ENCODE measurements around the gene UGT1A10. TPM values are rescaled to one million over a fixed set of nuclear protein-coding genes. Genes with fewer than 3 reads are reported as not detected.
"Not testable (repeated sequence)": the region's sequence is repeated elsewhere in the genome, so short reads cannot be mapped to it uniquely, and the experiment has no call there.

The UGT1A10 gene
- total RNA-seq, 5 donors from 2014 or later (not counting 1 experiment from before 2014, with no cell fraction given) = not detected

GRCh38 chr2:233692648-233693047 is 56.4 kb downstream of the UGT1A10 start, which contains the start of gene UGT1A6:
Gene UGT1A6, plus strand, starts transcription at chr2:233692890. Its CDS starts 115 bp downstream, at chr2:233693005.
- no peak within 1 kb of the TSS for H3K4me3 Mint-ChIP-seq
- no peak within 1 kb of the TSS for H3K27ac Mint-ChIP-seq
- 70% methylated on average over 4 of the region's 4 CpGs for WGBS (ENCODE audit: insufficient coverage)
- H3K27ac ChIP-seq (ENCODE audit: low read length) = no peak within 1 kb of the TSS
- H3K4me1 Mint-ChIP-seq = no peaks in the 10 kb centered on the region
- peaks cover 0 to 5% of the 10 kb centered on the region in 2 experiments for H3K27me3 ChIP-seq (replicated peaks in 1 of 2; ENCODE audit: control insufficient read depth in 2 of 2, extremely low read depth in 1 of 2, insufficient read depth in 2 of 2, low read length in 1 of 2)
- POLR2A ChIA-PET = no interaction called here
- H3K27me3 Mint-ChIP-seq = peaks cover 4 to 9% of the 10 kb centered on the region in 2 donors
- no peaks in the 10 kb centered on the region for H3K9me3 Mint-ChIP-seq
- no peak within 1 kb of the TSS for H3K4me3 ChIP-seq (ENCODE audit: control insufficient read depth in 1 of 2, extremely low read depth in 1 of 2, low read length in 1 of 2)
- H3K9me3 ChIP-seq = no peaks in the 10 kb centered on the region
- no peaks in the 10 kb centered on the region for H3K36me3 Mint-ChIP-seq
- ATAC-seq (replicated peaks in 1 of 4) (no peak), DNase-seq (no peak)
- H3K4me1 ChIP-seq (ENCODE audit: control insufficient read depth in 1 of 2, extremely low read depth in 1 of 2, insufficient read depth in 2 of 2, low read length in 2 of 2) = no peaks in the 10 kb centered on the region
- CTCF ChIA-PET = no interaction called here
- H3K36me3 ChIP-seq (ENCODE audit: control insufficient read depth in 2 of 2, extremely low read depth in 1 of 2, insufficient read depth in 1 of 2, low read length in 1 of 2) = no peaks in the 10 kb centered on the region

- ATAC-seq (replicated peaks in 1 of 4) = no peak
- peaks cover 0 to 5% of the 10 kb centered on the region in 2 experiments for H3K27me3 ChIP-seq (replicated peaks in 1 of 2; ENCODE audit: control insufficient read depth in 2 of 2, extremely low read depth in 1 of 2, insufficient read depth in 2 of 2, low read length in 1 of 2)
- H3K9me3 ChIP-seq = no peaks in the 10 kb centered on the region
- no peaks in the 10 kb centered on the region for H3K9me3 Mint-ChIP-seq
- DNase-seq = no peak
- H3K27me3 Mint-ChIP-seq = peaks cover 0 to 12% of the 10 kb centered on the region in 2 donors
- 100% methylated on average over 1 of the region's 6 CpGs for WGBS (ENCODE audit: insufficient coverage)
- H3K4me1 Mint-ChIP-seq = no peaks in the 10 kb centered on the region
- no peak overlapping the region for H3K27ac Mint-ChIP-seq
- H3K36me3 Mint-ChIP-seq = no peaks in the 10 kb centered on the region
- no peak overlapping the region for H3K4me3 ChIP-seq (ENCODE audit: control insufficient read depth in 1 of 2, extremely low read depth in 1 of 2, low read length in 1 of 2)
- ChIA-PET CTCF (no interaction called here), POLR2A (no interaction called here)
- no peaks in the 10 kb centered on the region for H3K36me3 ChIP-seq (ENCODE audit: control insufficient read depth in 2 of 2, extremely low read depth in 1 of 2, insufficient read depth in 1 of 2, low read length in 1 of 2)
- no peak overlapping the region for H3K27ac ChIP-seq (ENCODE audit: low read length)
- no peak overlapping the region for H3K4me3 Mint-ChIP-seq
- no peaks in the 10 kb centered on the region for H3K4me1 ChIP-seq (ENCODE audit: control insufficient read depth in 1 of 2, extremely low read depth in 1 of 2, insufficient read depth in 2 of 2, low read length in 2 of 2)
Observed at GRCh38 chr2:233693963-233694362, 57.7 kb downstream of the UGT1A10 start.

GRCh38 chr2:233698740-233699139 is 62.5 kb downstream of the UGT1A10 start:
- DNase-seq (no peak), ATAC-seq (replicated peaks in 1 of 4) (no peak)
- Mint-ChIP-seq H3K36me3 (no peaks in the 10 kb centered on the region), H3K4me3 (no peak overlapping the region), H3K9me3 (peaks cover 0 to under 1% (median 0%) of the 10 kb centered on the region in 3 donors), H3K4me1 (no peaks in the 10 kb centered on the region), H3K27ac (no peak overlapping the region), H3K27me3 (peaks cover 0 to 12% of the 10 kb centered on the region in 2 donors)
- ChIA-PET CTCF (no interaction called here), POLR2A (no interaction called here)
- Histone ChIP-seq H3K36me3 (ENCODE audit: control insufficient read depth in 2 of 2, extremely low read depth in 1 of 2, insufficient read depth in 1 of 2, low read length in 1 of 2) (no peaks in the 10 kb centered on the region), H3K9me3 (no peaks in the 10 kb centered on the region), H3K4me1 (ENCODE audit: control insufficient read depth in 1 of 2, extremely low read depth in 1 of 2, insufficient read depth in 2 of 2, low read length in 2 of 2) (no peaks in the 10 kb centered on the region), H3K27me3 (replicated peaks in 1 of 2; ENCODE audit: control insufficient read depth in 2 of 2, extremely low read depth in 1 of 2, insufficient read depth in 2 of 2, low read length in 1 of 2) (peaks cover 0 to under 1% of the 10 kb centered on the region in 2 experiments), H3K4me3 (ENCODE audit: control insufficient read depth in 1 of 2, extremely low read depth in 1 of 2, low read length in 1 of 2) (no peak overlapping the region), H3K27ac (ENCODE audit: low read length) (no peak overlapping the region)
- 93% methylated on average over 3 of the region's 4 CpGs for WGBS (ENCODE audit: insufficient coverage)

GRCh38 chr2:233699424-233700027 is 63.3 kb downstream of the UGT1A10 start:
- Mint-ChIP-seq H3K4me3 (no peak overlapping the region), H3K27me3 (peaks cover 0 to 16% of the 10 kb centered on the region in 2 donors), H3K9me3 (peaks cover 0 to 6% (median 0%) of the 10 kb centered on the region in 3 donors), H3K36me3 (no peaks in the 10 kb centered on the region), H3K4me1 (no peaks in the 10 kb centered on the region), H3K27ac (no peak overlapping the region)
- H3K27me3 ChIP-seq (replicated peaks in 1 of 2; ENCODE audit: control insufficient read depth in 2 of 2, extremely low read depth in 1 of 2, insufficient read depth in 2 of 2, low read length in 1 of 2) = peaks cover 0 to 3% of the 10 kb centered on the region in 2 experiments
- H3K27ac ChIP-seq (ENCODE audit: low read length) = no peak overlapping the region
- no peaks in the 10 kb centered on the region for H3K36me3 ChIP-seq (ENCODE audit: control insufficient read depth in 2 of 2, extremely low read depth in 1 of 2, insufficient read depth in 1 of 2, low read length in 1 of 2)
- H3K4me1 ChIP-seq (ENCODE audit: control insufficient read depth in 1 of 2, extremely low read depth in 1 of 2, insufficient read depth in 2 of 2, low read length in 2 of 2) = no peaks in the 10 kb centered on the region
- POLR2A ChIA-PET = no interaction called here
- CTCF ChIA-PET = no interaction called here
- WGBS (ENCODE audit: insufficient coverage) = 50% methylated on average over 1 of the region's 8 CpGs
- H3K4me3 ChIP-seq (ENCODE audit: control insufficient read depth in 1 of 2, extremely low read depth in 1 of 2, low read length in 1 of 2) = no peak overlapping the region
- no peak for ATAC-seq (replicated peaks in 1 of 4)
- no peak for DNase-seq
- no peaks in the 10 kb centered on the region for H3K9me3 ChIP-seq

- H3K9me3 ChIP-seq = no peaks in the 10 kb centered on the region
- H3K9me3 Mint-ChIP-seq = peaks cover 0 to 6% (median 0%) of the 10 kb centered on the region in 3 donors
- H3K4me1 Mint-ChIP-seq = no peaks in the 10 kb centered on the region
- H3K4me3 Mint-ChIP-seq = no peak overlapping the region
- no CpG with 5 or more reads among the region's 1 CpG for WGBS (ENCODE audit: insufficient coverage)
- no peak overlapping the region for H3K4me3 ChIP-seq (ENCODE audit: control insufficient read depth in 1 of 2, extremely low read depth in 1 of 2, low read length in 1 of 2)
- peaks cover 0 to 5% of the 10 kb centered on the region in 2 experiments for H3K27me3 ChIP-seq (replicated peaks in 1 of 2; ENCODE audit: control insufficient read depth in 2 of 2, extremely low read depth in 1 of 2, insufficient read depth in 2 of 2, low read length in 1 of 2)
- H3K36me3 ChIP-seq (ENCODE audit: control insufficient read depth in 2 of 2, extremely low read depth in 1 of 2, insufficient read depth in 1 of 2, low read length in 1 of 2) = no peaks in the 10 kb centered on the region
- DNase-seq (no peak), ATAC-seq (replicated peaks in 1 of 4) (no peak)
- no peak overlapping the region for H3K27ac ChIP-seq (ENCODE audit: low read length)
- ChIA-PET CTCF (no interaction called here), POLR2A (no interaction called here)
- no peaks in the 10 kb centered on the region for H3K4me1 ChIP-seq (ENCODE audit: control insufficient read depth in 1 of 2, extremely low read depth in 1 of 2, insufficient read depth in 2 of 2, low read length in 2 of 2)
- peaks cover 0 to 16% of the 10 kb centered on the region in 2 donors for H3K27me3 Mint-ChIP-seq
- H3K27ac Mint-ChIP-seq = no peak overlapping the region
- no peaks in the 10 kb centered on the region for H3K36me3 Mint-ChIP-seq
Observed at GRCh38 chr2:233700028-233700635, 63.9 kb downstream of the UGT1A10 start.

- H3K27me3 Mint-ChIP-seq = peaks cover 0 to 19% of the 10 kb centered on the region in 2 donors
- WGBS (ENCODE audit: insufficient coverage) = no CpG with 5 or more reads among the region's 5 CpGs
- H3K9me3 ChIP-seq; H3K4me3 Mint-ChIP-seq; POLR2A ChIA-PET; CTCF ChIA-PET; DNase-seq; H3K27ac ChIP-seq (ENCODE audit: low read length); H3K36me3 Mint-ChIP-seq; H3K4me3 ChIP-seq (ENCODE audit: control insufficient read depth in 1 of 2, extremely low read depth in 1 of 2, low read length in 1 of 2); H3K4me1 ChIP-seq (ENCODE audit: control insufficient read depth in 1 of 2, extremely low read depth in 1 of 2, insufficient read depth in 2 of 2, low read length in 2 of 2); H3K9me3 Mint-ChIP-seq; H3K27me3 ChIP-seq (replicated peaks in 1 of 2; ENCODE audit: control insufficient read depth in 2 of 2, extremely low read depth in 1 of 2, insufficient read depth in 2 of 2, low read length in 1 of 2); ATAC-seq (replicated peaks in 1 of 4); H3K4me1 Mint-ChIP-seq; H3K27ac Mint-ChIP-seq; H3K36me3 ChIP-seq (ENCODE audit: control insufficient read depth in 2 of 2, extremely low read depth in 1 of 2, insufficient read depth in 1 of 2, low read length in 1 of 2): not testable (repeated sequence)
Observed at GRCh38 chr2:233700842-233701241, 64.6 kb downstream of the UGT1A10 start.

All from T-cell (primary cell).